K562 (cell line): ENCODE data around the gene CDKL4. TPM values are rescaled to one million over a fixed set of nuclear protein-coding genes. Genes with fewer than 3 reads are reported as not detected.

Experiments
- ATF4 ChIP-seq: fragments of 450-650 bp; formaldehyde crosslinking; IDR thresholded peaks from 2 replicates; pipeline ENCODE4 v1.4.0; 2022; ENCODE audit warnings: mild to moderate bottlenecking, moderate library complexity
- CHD4 ChIP-seq: fragments of 200-600 bp; sonication (generic); IDR thresholded peaks from 3 replicates; pipeline ENCODE4 v1.6.1; 2012; ENCODE audit warnings: low read depth, mild to moderate bottlenecking, mixed read lengths, low read length, inconsistent platforms; ENCODE audit not compliant: insufficient read depth, insufficient replicate concordance, poor library complexity, severe bottlenecking
- HCFC1 ChIP-seq: IDR thresholded peaks from 2 replicates; pipeline ENCODE4 v1.6.1; 2012; ENCODE audit warnings: low read depth, low read length, improper control_type of control experiment
- HDAC2 ChIP-seq: fragments of 450-650 bp; IDR thresholded peaks from 2 replicates; pipeline ENCODE4 v1.6.1; 2016; ENCODE audit warnings: mild to moderate bottlenecking
- HEY1 ChIP-seq: fragments of 250-450 bp; sonication (Bioruptor Pico); IDR thresholded peaks from 2 replicates; pipeline ENCODE4 v1.5.0; 2020; ENCODE audit warnings: mild to moderate bottlenecking, moderate library complexity, borderline replicate concordance
- HMG20A ChIP-seq: fragments of 450-650 bp; formaldehyde crosslinking; conservative IDR thresholded peaks from 2 replicates; pipeline ENCODE4 v1.4.0; 2020; ENCODE audit warnings: mild to moderate bottlenecking, mixed read lengths
- JUND ChIP-seq, 2 experiments: IDR thresholded peaks; 2 replicates in 1 of 2; 3 replicates in 1 of 2; pipeline ENCODE4 v1.6.1; 2011; ENCODE audit warnings: borderline replicate concordance in 2 of 2, low read depth in 2 of 2, low read length in 2 of 2, improper control_type of control experiment in 1 of 2, missing biosample characterization in 1 of 2, missing genetic modification characterization in 1 of 2, missing genetic modification reagents in 1 of 2
- MEF2D ChIP-seq: conservative IDR thresholded peaks from 2 replicates; pipeline ENCODE4 v1.6.1; 2016; ENCODE audit warnings: low read depth, missing genetic modification characterization, missing compliant biosample characterization
- MTA3 ChIP-seq: fragments of 450-650 bp; formaldehyde crosslinking; IDR thresholded peaks from 2 replicates; pipeline ENCODE4 v1.6.1; 2017; ENCODE audit warnings: mild to moderate bottlenecking, borderline replicate concordance
- NONO ChIP-seq, 2 experiments: fragments of 200-400 bp in 1 of 2; fragments of 450-650 bp in 1 of 2; formaldehyde crosslinking in 1 of 2; IDR thresholded peaks; 2 replicates each; pipeline ENCODE4 v1.6.1; 2017; ENCODE audit warnings: low read depth in 2 of 2, mild to moderate bottlenecking in 2 of 2, moderate library complexity in 2 of 2, low read length in 1 of 2
- PHF8 ChIP-seq: fragments of 200-600 bp; sonication (generic); IDR thresholded peaks from 2 replicates; pipeline ENCODE4 v1.6.1; 2012; ENCODE audit warnings: mixed run types, mild to moderate bottlenecking, inconsistent platforms, low read length, moderate library complexity, borderline replicate concordance
- POLR2AphosphoS5 ChIP-seq: IDR thresholded peaks from 2 replicates; pipeline ENCODE4 v1.6.1; 2011; ENCODE audit warnings: mild to moderate bottlenecking, low read depth, low read length, moderate library complexity; ENCODE audit not compliant: control insufficient read depth, insufficient read depth
- PTRF ChIP-seq: fragments of 450-650 bp; IDR thresholded peaks from 2 replicates; pipeline ENCODE4 v1.6.1; 2016; ENCODE audit warnings: mild to moderate bottlenecking, missing genetic modification characterization, missing compliant biosample characterization
- RBBP5 ChIP-seq: fragments of 200-600 bp; sonication (generic); IDR thresholded peaks from 2 replicates; pipeline ENCODE4 v1.6.1; 2012; ENCODE audit warnings: borderline replicate concordance, mild to moderate bottlenecking, low read length, control low read depth, inconsistent platforms; ENCODE audit not compliant: insufficient read depth, poor library complexity, severe bottlenecking
- SMAD4 ChIP-seq: fragments of 250-450 bp; sonication (Bioruptor Pico); conservative IDR thresholded peaks from 2 replicates; pipeline ENCODE4 v1.8.0; 2021; ENCODE audit warnings: inconsistent platforms, mild to moderate bottlenecking, moderate library complexity
- SMARCA4 ChIP-seq: fragments of 450-650 bp; IDR thresholded peaks from 2 replicates; pipeline ENCODE4 v1.6.1; 2016
- SMARCC2 ChIP-seq: fragments of 450-650 bp; IDR thresholded peaks from 2 replicates; pipeline ENCODE4 v1.6.1; 2017; ENCODE audit warnings: antibody characterized with exemption, moderate library complexity, mild to moderate bottlenecking, low read depth
- STAT5B ChIP-seq: fragments of 250-450 bp; sonication (Bioruptor Pico); IDR thresholded peaks from 2 replicates; pipeline ENCODE4 v1.8.0; 2021; ENCODE audit warnings: mild to moderate bottlenecking, inconsistent platforms
- ZBTB5 ChIP-seq: fragments of 450-650 bp; IDR thresholded peaks from 2 replicates; pipeline ENCODE4 v1.6.1; 2017; ENCODE audit warnings: antibody characterized with exemption
- ZFP91 ChIP-seq: sonication (generic); formaldehyde crosslinking; IDR thresholded peaks from 2 replicates; pipeline ENCODE4 v1.8.0; 2022; ENCODE audit warnings: mild to moderate bottlenecking, missing genetic modification reagents
- ZNF121 ChIP-seq: sonication (generic); formaldehyde crosslinking; conservative IDR thresholded peaks from 2 replicates; pipeline ENCODE4 v1.8.0; 2022; ENCODE audit warnings: missing genetic modification reagents
- ZNF224 ChIP-seq: sonication (generic); formaldehyde crosslinking; IDR thresholded peaks from 2 replicates; pipeline ENCODE4 v1.8.0; 2022; ENCODE audit warnings: mild to moderate bottlenecking, missing genetic modification reagents
- ZNF444 ChIP-seq: fragments of 250-450 bp; sonication (Bioruptor Pico); IDR thresholded peaks from 2 replicates; pipeline ENCODE4 v1.4.0; 2020; ENCODE audit warnings: mild to moderate bottlenecking, moderate library complexity
- ZNF586 ChIP-seq: fragments of 450-650 bp; formaldehyde crosslinking; conservative IDR thresholded peaks from 2 replicates; pipeline ENCODE4 v1.4.0; 2020; ENCODE audit warnings: mild to moderate bottlenecking, moderate library complexity
- ZNF589 ChIP-seq: fragments of 200-800 bp; sonication (Bioruptor generic); IDR thresholded peaks from 2 replicates; pipeline ENCODE4 v1.6.1; 2016; ENCODE audit warnings: low read depth, missing genetic modification characterization, missing compliant biosample characterization
- polyA plus RNA-seq, 8 experiments: library from polyadenylated mRNA; depleted of rRNA in 4 of 8; stranded (reverse) in 5 of 8; unstranded in 3 of 8; fragments of >200 nt; fragmentation: Nextera tagmentation in 2 of 8; fragmentation: Illumina TruSeq in 1 of 8; extraction: Ambion mirVana in 2 of 8; extraction: Trizol in 1 of 8; gene quantifications; 2 replicates each; pipeline versions ENCODE4 v1.2.1 to v1.2.3, GENCODE V29; 2011 to 2014; ENCODE audit warnings: inconsistent platforms in 1 of 8, missing spikeins in 1 of 8
- total RNA-seq, 7 experiments: library from RNA; depleted of rRNA in 6 of 7; stranded (reverse); fragments of >200 nt in 6 of 7; fragmentation: Illumina TruSeq in 2 of 7; extraction: Trizol in 2 of 7; gene quantifications; 2 replicates each; pipeline versions ENCODE4 v1.2.1 to v1.2.3, GENCODE V29; 2011 to 2021; ENCODE audit warnings: low replicate concordance in 1 of 7

CDKL4 gene
- total and polyA plus RNA-seq, 9 of the 15 experiments (the other 6 are each of a cell fraction or from before 2014, with no cell fraction given), result not detected

GRCh38 chr2:39150102-39150562, 93.6 kb downstream of the CDKL4 start (continued):
- TF ChIP-seq ZBTB5 (no peak), PHF8 (no peak), ZNF121 (CRISPR knock-in tag) (no peak), HDAC2 (peak; percentile 43; the same call in 1 of the 2 replicates), ZNF589 (CRISPR knock-in tag) (peak; percentile 99), CHD4 (no peak), ZNF224 (no peak), NONO (IDR thresholded peaks at IDR 0.05; ENCODE audit: low read depth in 2 of 2, low read length in 1 of 2) (no peak), RBBP5 (no peak), ZFP91 (CRISPR knock-in tag) (no peak), HCFC1 (no peak), ATF4 (CRISPR knock-in tag) (peak; percentile 93), HEY1 (CRISPR knock-in tag) (no peak), POLR2AphosphoS5 (no peak), MEF2D (tag) (peak; percentile 94), STAT5B (no peak), ZNF586 (peak; percentile 86), PTRF (tag) (peak; percentile 90), JUND (IDR thresholded peaks at IDR 0.05; ENCODE audit: borderline replicate concordance, low read depth, low read length) (no peak), JUND (tag; IDR thresholded peaks at IDR 0.05; ENCODE audit: borderline replicate concordance, low read depth, low read length) (peak; percentile 80; the same call in 2 of the 3 replicates), SMARCC2 (no peak), MTA3 (0 out of 2 replicates have a peak, but pooled peaks have one; percentile 23), SMAD4 (peak; percentile 99), ZNF444 (CRISPR knock-in tag) (peak; percentile 85), HMG20A (CRISPR knock-in tag) (no peak), SMARCA4 (0 out of 2 replicates have a peak, but pooled peaks have one; percentile 50)
